ENCODE data around the gene ALDH5A1.
A peak's percentile ranks its signal among the peaks of the same experiment; 100 is the strongest.

ALDH5A1 gene

GRCh38 chr6:24492475-24492874 is 2.3 kb upstream of the ALDH5A1 start:
- H3K36me3 ChIP-seq = no peaks in the 10 kb centered on the region

GRCh38 chr6:24493945-24494820 is 586 bp upstream of the ALDH5A1 start:
- H3K27ac ChIP-seq = peak overlapping the region; percentile 85 to 91
- no peaks in the 10 kb centered on the region for H3K27me3 ChIP-seq
- H3K36me3 ChIP-seq = no peaks in the 10 kb centered on the region
- intact Hi-C loops (cut with DNase I; ENCODE audit: low total_unique reads) = no loop called here
- DNase-seq = no peak
- H3K9me3 ChIP-seq = no peaks in the 10 kb centered on the region
- TF ChIP-seq, protein P1, sequence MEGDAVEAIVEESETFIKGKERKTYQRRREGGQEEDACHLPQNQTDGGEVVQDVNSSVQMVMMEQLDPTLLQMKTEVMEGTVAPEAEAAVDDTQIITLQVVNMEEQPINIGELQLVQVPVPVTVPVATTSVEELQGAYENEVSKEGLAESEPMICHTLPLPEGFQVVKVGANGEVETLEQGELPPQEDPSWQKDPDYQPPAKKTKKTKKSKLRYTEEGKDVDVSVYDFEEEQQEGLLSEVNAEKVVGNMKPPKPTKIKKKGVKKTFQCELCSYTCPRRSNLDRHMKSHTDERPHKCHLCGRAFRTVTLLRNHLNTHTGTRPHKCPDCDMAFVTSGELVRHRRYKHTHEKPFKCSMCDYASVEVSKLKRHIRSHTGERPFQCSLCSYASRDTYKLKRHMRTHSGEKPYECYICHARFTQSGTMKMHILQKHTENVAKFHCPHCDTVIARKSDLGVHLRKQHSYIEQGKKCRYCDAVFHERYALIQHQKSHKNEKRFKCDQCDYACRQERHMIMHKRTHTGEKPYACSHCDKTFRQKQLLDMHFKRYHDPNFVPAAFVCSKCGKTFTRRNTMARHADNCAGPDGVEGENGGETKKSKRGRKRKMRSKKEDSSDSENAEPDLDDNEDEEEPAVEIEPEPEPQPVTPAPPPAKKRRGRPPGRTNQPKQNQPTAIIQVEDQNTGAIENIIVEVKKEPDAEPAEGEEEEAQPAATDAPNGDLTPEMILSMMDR (IDR thresholded peaks at IDR 0.05) = no peak
- H3K4me1 ChIP-seq = peaks cover 0 to 20% (median 6%) of the 10 kb centered on the region in 4 donors
- peak overlapping the region; percentile 75 to 77 for H3K4me3 ChIP-seq

More at GRCh38 chr6:24492475-24492874, 2.3 kb upstream of the ALDH5A1 start:
- H3K27ac ChIP-seq = no peak overlapping the region
- intact Hi-C loops (cut with DNase I; ENCODE audit: low total_unique reads) = no loop called here
- DNase-seq = no peak
- H3K27me3 ChIP-seq = no peaks in the 10 kb centered on the region
- no peak overlapping the region for H3K4me3 ChIP-seq
- no peaks in the 10 kb centered on the region for H3K9me3 ChIP-seq
- peaks cover 0 to 20% (median 6%) of the 10 kb centered on the region in 4 donors for H3K4me1 ChIP-seq
- TF ChIP-seq, protein P1 (IDR thresholded peaks at IDR 0.05) = no peak

GRCh38 chr6:24497254-24497970 is 2.6 kb downstream of the ALDH5A1 start:
- no peak overlapping the region for H3K27ac ChIP-seq
- intact Hi-C loops (cut with DNase I; ENCODE audit: low total_unique reads) = no loop called here
- H3K27me3 ChIP-seq = no peaks in the 10 kb centered on the region
- TF ChIP-seq, protein P1 (IDR thresholded peaks at IDR 0.05) = no peak
- H3K9me3 ChIP-seq = no peaks in the 10 kb centered on the region
- peaks cover 0 to 20% (median 6%) of the 10 kb centered on the region in 4 donors for H3K4me1 ChIP-seq
- H3K36me3 ChIP-seq = peaks cover 0 to 3% (median 0%) of the 10 kb centered on the region in 3 donors
- H3K4me3 ChIP-seq = no peak overlapping the region
- no peak for DNase-seq

DNA sequence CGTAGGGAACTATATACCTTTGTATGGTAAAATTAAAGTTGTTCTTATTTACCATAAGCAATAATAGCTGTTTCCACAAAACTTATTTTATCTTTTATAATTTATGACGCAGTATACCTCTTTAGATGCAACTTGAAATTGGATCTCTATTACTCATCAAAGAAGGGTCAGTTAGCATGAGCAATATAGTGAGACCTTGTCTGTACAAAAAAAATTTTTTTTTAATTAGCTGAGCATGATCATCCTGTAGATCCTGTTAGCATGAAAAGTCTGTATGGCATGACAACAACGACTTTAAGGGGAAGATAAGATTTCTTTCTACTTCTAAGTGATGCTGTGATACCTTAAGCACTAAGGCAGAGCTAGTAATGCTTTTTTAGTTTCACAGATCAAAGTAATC is 5.9 kb downstream of the ALDH5A1 start:
- no peak overlapping the region for H3K4me3 ChIP-seq
- no peak overlapping the region for H3K27ac ChIP-seq

GRCh38 chr6:24501374-24501773 is 6.6 kb downstream of the ALDH5A1 start:
- no peaks in the 10 kb centered on the region for H3K9me3 ChIP-seq
- H3K4me3 ChIP-seq = no peak overlapping the region
- peaks cover 26 to 32% (median 31%) of the 10 kb centered on the region in 3 donors for H3K36me3 ChIP-seq
- no peak for DNase-seq
- intact Hi-C loops (cut with DNase I; ENCODE audit: low total_unique reads) = no loop called here
- TF ChIP-seq, protein P1 (IDR thresholded peaks at IDR 0.05) = no peak
- no peak overlapping the region for H3K27ac ChIP-seq
- H3K27me3 ChIP-seq = no peaks in the 10 kb centered on the region
- H3K4me1 ChIP-seq = peaks cover 0 to 1% (median 0%) of the 10 kb centered on the region in 4 donors

More for the DNA sequence above, 5.9 kb downstream of the ALDH5A1 start:
- no peaks in the 10 kb centered on the region for H3K9me3 ChIP-seq
- intact Hi-C loops (cut with DNase I; ENCODE audit: low total_unique reads) = no loop called here
- no peak for DNase-seq
- H3K27me3 ChIP-seq = no peaks in the 10 kb centered on the region
- TF ChIP-seq, protein P1 (IDR thresholded peaks at IDR 0.05) = no peak
- peaks cover 0 to 8% (median 4%) of the 10 kb centered on the region in 4 donors for H3K4me1 ChIP-seq
- peaks cover 26 to 29% (median 26%) of the 10 kb centered on the region in 3 donors for H3K36me3 ChIP-seq
